ENCODE data around the gene IL31RA. TPM values are rescaled to one million over a fixed set of nuclear protein-coding genes. Genes with fewer than 3 reads are reported as not detected.
"Not testable (repeated sequence)": the region's sequence is repeated elsewhere in the genome, so short reads cannot be mapped to it uniquely, and the experiment has no call there.

The IL31RA gene
- polyA plus RNA-seq (2011; rRNA removed) = 1.5 and 1.9 TPM in 2 replicates
- polyA minus RNA-seq (2011; rRNA and poly(A)+ RNA removed) = 1.0 and 1.1 TPM in 2 replicates

- ChIA-PET CTCF (interaction anchor here (1.0 kb wide), 1 partner anchor 61 kb away, joined by 3 read pairs; no protein-coding TSS in a partner anchor), POLR2A (interaction anchor here (0.7 to 1.2 kb wide), 3 partner anchors 18 to 1903 kb away, joined by 3 to 11 read pairs (median 4); no protein-coding TSS in a partner anchor)
- Histone ChIP-seq H3K27me3 (ENCODE audit: control insufficient read depth, insufficient read depth, low read length) (no peaks in the 10 kb centered on the region), H3K9me3 (ENCODE audit: control insufficient read depth, insufficient read depth, low read length) (no peaks in the 10 kb centered on the region), H3K27ac (ENCODE audit: low read depth, low read length) (peak within 1 kb of the TSS; percentile 55), H3K4me3 (ENCODE audit: low read depth, low read length) (no peak within 1 kb of the TSS; the same call in 1 of the 2 replicates)
- peak; percentile 53 for DNase-seq (ENCODE audit: low read depth, low spot score)
- TF ChIP-seq, protein P1, sequence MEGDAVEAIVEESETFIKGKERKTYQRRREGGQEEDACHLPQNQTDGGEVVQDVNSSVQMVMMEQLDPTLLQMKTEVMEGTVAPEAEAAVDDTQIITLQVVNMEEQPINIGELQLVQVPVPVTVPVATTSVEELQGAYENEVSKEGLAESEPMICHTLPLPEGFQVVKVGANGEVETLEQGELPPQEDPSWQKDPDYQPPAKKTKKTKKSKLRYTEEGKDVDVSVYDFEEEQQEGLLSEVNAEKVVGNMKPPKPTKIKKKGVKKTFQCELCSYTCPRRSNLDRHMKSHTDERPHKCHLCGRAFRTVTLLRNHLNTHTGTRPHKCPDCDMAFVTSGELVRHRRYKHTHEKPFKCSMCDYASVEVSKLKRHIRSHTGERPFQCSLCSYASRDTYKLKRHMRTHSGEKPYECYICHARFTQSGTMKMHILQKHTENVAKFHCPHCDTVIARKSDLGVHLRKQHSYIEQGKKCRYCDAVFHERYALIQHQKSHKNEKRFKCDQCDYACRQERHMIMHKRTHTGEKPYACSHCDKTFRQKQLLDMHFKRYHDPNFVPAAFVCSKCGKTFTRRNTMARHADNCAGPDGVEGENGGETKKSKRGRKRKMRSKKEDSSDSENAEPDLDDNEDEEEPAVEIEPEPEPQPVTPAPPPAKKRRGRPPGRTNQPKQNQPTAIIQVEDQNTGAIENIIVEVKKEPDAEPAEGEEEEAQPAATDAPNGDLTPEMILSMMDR (IDR thresholded peaks at IDR 0.05; ENCODE audit: low read depth, low read length) = no peak
These were observed at the start of gene IL31RA for GRCh38 chr5:55850839-55851674. Gene IL31RA (plus strand): TSS chr5:55851357. CDS start chr5:55851571, 214 bp downstream.

- H3K4me3 ChIP-seq (ENCODE audit: low read depth, low read length); POLR2A ChIA-PET; H3K27ac ChIP-seq (ENCODE audit: low read depth, low read length); CTCF ChIA-PET; H3K27me3 ChIP-seq (ENCODE audit: control insufficient read depth, insufficient read depth, low read length); H3K9me3 ChIP-seq (ENCODE audit: control insufficient read depth, insufficient read depth, low read length); DNase-seq (ENCODE audit: low read depth, low spot score): not testable (repeated sequence)
These were observed 42.3 kb upstream of the IL31RA start for GRCh38 chr5:55808814-55809213.

- H3K4me3 ChIP-seq (ENCODE audit: low read depth, low read length); H3K27me3 ChIP-seq (ENCODE audit: control insufficient read depth, insufficient read depth, low read length); DNase-seq (ENCODE audit: low read depth, low spot score); H3K9me3 ChIP-seq (ENCODE audit: control insufficient read depth, insufficient read depth, low read length); CTCF ChIA-PET; H3K27ac ChIP-seq (ENCODE audit: low read depth, low read length): not testable (repeated sequence)
- POLR2A ChIA-PET = interaction anchor here (0.7 to 1.4 kb wide), 5 partner anchors 35 to 914 kb away, joined by 3 to 11 read pairs (median 5); partner anchors contain the start of gene IL31RA
These were observed 35.2 kb upstream of the IL31RA start for GRCh38 chr5:55815939-55816338.

DNA sequence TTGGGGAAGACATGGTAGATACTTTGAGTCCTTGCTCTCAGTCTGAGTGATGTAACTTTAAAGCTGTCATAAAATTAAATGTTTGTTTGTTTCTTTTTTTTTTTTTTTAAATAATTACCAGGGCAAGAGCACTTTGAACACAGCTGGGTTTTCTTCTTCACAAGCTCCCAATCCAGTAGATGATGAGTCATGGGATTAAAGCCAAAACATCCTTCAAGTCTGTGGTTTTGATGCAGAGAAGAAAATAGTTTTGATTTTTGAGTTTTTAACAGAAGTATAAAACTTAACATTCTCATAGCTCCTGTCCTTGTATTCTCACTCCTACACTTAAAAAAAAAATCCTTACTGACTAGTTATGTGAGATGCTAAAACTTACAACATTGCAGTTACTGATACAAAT is 34.8 kb upstream of the IL31RA start:
- ChIA-PET CTCF (no interaction called here), POLR2A (interaction anchor here (0.7 to 1.4 kb wide), 6 partner anchors 35 to 1032 kb away, joined by 3 to 11 read pairs (median 4); partner anchors contain the start of gene IL31RA)
- TF ChIP-seq, protein P1 (IDR thresholded peaks at IDR 0.05; ENCODE audit: low read depth, low read length) = no peak
- Histone ChIP-seq H3K4me3 (ENCODE audit: low read depth, low read length) (no peak overlapping the region), H3K27ac (ENCODE audit: low read depth, low read length) (no peak overlapping the region), H3K27me3 (ENCODE audit: control insufficient read depth, insufficient read depth, low read length) (no peaks in the 10 kb centered on the region), H3K9me3 (ENCODE audit: control insufficient read depth, insufficient read depth, low read length) (no peaks in the 10 kb centered on the region)
- DNase-seq (ENCODE audit: low read depth, low spot score) = peak; percentile 88

GRCh38 chr5:55817030-55817429 is 34.1 kb upstream of the IL31RA start:
- ChIA-PET CTCF (no interaction called here), POLR2A (interaction anchor here (0.7 to 1.0 kb wide), 2 partner anchors 52 to 1031 kb away, joined by 3 to 6 read pairs; no protein-coding TSS in a partner anchor)
- no peak for DNase-seq (ENCODE audit: low read depth, low spot score)
- peaks cover under 1% of the 10 kb centered on the region for H3K27me3 ChIP-seq (ENCODE audit: control insufficient read depth, insufficient read depth, low read length)
- H3K27ac ChIP-seq (ENCODE audit: low read depth, low read length) = no peak overlapping the region
- TF ChIP-seq, protein P1 (IDR thresholded peaks at IDR 0.05; ENCODE audit: low read depth, low read length) = no peak
- H3K4me3 ChIP-seq (ENCODE audit: low read depth, low read length) = no peak overlapping the region
- H3K9me3 ChIP-seq (ENCODE audit: control insufficient read depth, insufficient read depth, low read length) = no peaks in the 10 kb centered on the region

GRCh38 chr5:55820488-55820887 is 30.7 kb upstream of the IL31RA start:
- CTCF ChIA-PET = no interaction called here
- no peak for DNase-seq (ENCODE audit: low read depth, low spot score)
- TF ChIP-seq, protein P1 (IDR thresholded peaks at IDR 0.05; ENCODE audit: low read depth, low read length) = no peak
- peaks cover 2% of the 10 kb centered on the region for H3K27me3 ChIP-seq (ENCODE audit: control insufficient read depth, insufficient read depth, low read length)
- H3K9me3 ChIP-seq (ENCODE audit: control insufficient read depth, insufficient read depth, low read length) = no peaks in the 10 kb centered on the region
- POLR2A ChIA-PET = no interaction called here
- no peak overlapping the region for H3K27ac ChIP-seq (ENCODE audit: low read depth, low read length)
- H3K4me3 ChIP-seq (ENCODE audit: low read depth, low read length) = no peak overlapping the region

Measured in AG04450 (cell line).